SJSA1 (cell line): ENCODE results near the gene NLRP14. TPM values are rescaled to one million over a fixed set of nuclear protein-coding genes. Genes with fewer than 3 reads are reported as not detected.
A peak's percentile ranks its signal among the peaks of the same experiment; 100 is the strongest.

Experiments
- DNase-seq, 2 experiments: peaks; one replicate each; pipeline ENCODE4 v3.0.0-alpha.2; 2015 to 2020; ENCODE audit warnings: low spot score in 2 of 2, low read depth in 1 of 2
- H3K27ac ChIP-seq: fragments of 250-450 bp; sonication (Bioruptor Pico); 2 replicates; pipeline ENCODE4 v1.5.1; 2020; ENCODE audit warnings: mild to moderate bottlenecking, moderate library complexity
- H3K27me3 ChIP-seq: fragments of 250-450 bp; sonication (Bioruptor Pico); replicated peaks from 2 replicates; pipeline ENCODE4 v1.5.1; 2020; ENCODE audit warnings: mild to moderate bottlenecking, moderate library complexity
- H3K36me3 ChIP-seq: fragments of 250-450 bp; sonication (Bioruptor Pico); 2 replicates; pipeline ENCODE4 v1.5.1; 2020; ENCODE audit warnings: mild to moderate bottlenecking
- H3K4me1 ChIP-seq: fragments of 250-450 bp; sonication (Bioruptor Pico); replicated peaks from 2 replicates; pipeline ENCODE4 v1.6.1; 2021; ENCODE audit warnings: mild to moderate bottlenecking
- H3K4me3 ChIP-seq: fragments of 250-450 bp; sonication (Bioruptor Pico); 2 replicates; pipeline ENCODE4 v1.5.1; 2020; ENCODE audit warnings: mild to moderate bottlenecking
- H3K9me3 ChIP-seq: fragments of 250-450 bp; sonication (Bioruptor Pico); replicated peaks from 2 replicates; pipeline ENCODE4 v1.5.1; 2020; ENCODE audit warnings: mild to moderate bottlenecking
- total RNA-seq: library from RNA; depleted of rRNA; stranded (reverse); fragments of >200 nt; shearing (Covaris generic); gene quantifications from 2 replicates; pipeline ENCODE4 v1.2.3, GENCODE V29; 2014; rRNA removed

NLRP14 gene, protein sequence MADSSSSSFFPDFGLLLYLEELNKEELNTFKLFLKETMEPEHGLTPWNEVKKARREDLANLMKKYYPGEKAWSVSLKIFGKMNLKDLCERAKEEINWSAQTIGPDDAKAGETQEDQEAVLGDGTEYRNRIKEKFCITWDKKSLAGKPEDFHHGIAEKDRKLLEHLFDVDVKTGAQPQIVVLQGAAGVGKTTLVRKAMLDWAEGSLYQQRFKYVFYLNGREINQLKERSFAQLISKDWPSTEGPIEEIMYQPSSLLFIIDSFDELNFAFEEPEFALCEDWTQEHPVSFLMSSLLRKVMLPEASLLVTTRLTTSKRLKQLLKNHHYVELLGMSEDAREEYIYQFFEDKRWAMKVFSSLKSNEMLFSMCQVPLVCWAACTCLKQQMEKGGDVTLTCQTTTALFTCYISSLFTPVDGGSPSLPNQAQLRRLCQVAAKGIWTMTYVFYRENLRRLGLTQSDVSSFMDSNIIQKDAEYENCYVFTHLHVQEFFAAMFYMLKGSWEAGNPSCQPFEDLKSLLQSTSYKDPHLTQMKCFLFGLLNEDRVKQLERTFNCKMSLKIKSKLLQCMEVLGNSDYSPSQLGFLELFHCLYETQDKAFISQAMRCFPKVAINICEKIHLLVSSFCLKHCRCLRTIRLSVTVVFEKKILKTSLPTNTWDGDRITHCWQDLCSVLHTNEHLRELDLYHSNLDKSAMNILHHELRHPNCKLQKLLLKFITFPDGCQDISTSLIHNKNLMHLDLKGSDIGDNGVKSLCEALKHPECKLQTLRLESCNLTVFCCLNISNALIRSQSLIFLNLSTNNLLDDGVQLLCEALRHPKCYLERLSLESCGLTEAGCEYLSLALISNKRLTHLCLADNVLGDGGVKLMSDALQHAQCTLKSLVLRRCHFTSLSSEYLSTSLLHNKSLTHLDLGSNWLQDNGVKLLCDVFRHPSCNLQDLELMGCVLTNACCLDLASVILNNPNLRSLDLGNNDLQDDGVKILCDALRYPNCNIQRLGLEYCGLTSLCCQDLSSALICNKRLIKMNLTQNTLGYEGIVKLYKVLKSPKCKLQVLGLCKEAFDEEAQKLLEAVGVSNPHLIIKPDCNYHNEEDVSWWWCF
- not detected in 2 replicates for total RNA-seq

DNA sequence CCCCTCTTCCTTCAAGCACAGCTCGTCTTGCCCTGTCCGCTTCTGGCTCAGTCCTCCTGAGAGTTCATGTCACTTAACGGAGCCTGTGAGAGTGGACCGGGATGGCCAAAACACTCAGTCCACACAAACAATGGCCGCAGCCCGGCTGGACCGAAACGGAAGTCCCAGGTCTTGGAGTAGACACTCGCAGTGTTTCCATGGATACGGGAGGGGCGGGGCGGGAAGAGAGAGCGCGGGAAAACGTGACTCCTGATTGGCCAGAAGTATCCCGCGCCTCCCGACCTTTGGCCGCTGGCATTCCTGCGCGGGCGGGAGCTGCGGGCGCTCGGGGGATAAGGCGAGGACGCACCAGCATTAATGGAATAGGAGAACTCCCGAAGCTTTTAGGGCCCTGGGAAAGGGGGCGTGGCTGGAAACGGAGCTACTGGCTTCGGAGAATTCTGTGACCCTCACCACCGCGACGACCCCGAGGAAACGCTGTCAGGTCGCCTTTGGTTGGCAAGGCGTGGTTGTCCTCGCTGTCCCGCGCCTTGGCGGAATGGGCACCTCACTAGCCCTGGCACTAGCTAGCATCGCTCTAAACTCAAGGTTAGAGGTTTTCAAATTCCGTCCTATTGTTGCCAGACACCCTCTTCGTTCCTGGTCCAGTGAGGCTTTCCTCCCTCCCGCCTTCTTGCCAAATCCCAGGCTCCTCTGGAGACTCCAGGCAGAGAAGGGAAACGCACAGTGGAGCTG is at the start of gene NLRP14, which contains the start of gene ZNF214:
Gene NLRP14 (plus strand): TSS at position 297 of the 735 bp plus-strand sequence. CDS start 18,108 bp downstream, outside the sequence.
Gene ZNF214 (minus strand): TSS at position 164 of the 735 bp plus-strand sequence. CDS start 17,511 bp downstream, outside the sequence.
- DNase-seq, result peak; percentile 1 to 43
- Histone ChIP-seq H3K4me1 (no peaks in the 10 kb centered on the region), H3K4me3 (no peak within 1 kb of the TSS), H3K36me3 (no peaks in the 10 kb centered on the region), H3K9me3 (no peaks in the 10 kb centered on the region), H3K27ac (no peak within 1 kb of the TSS), H3K27me3 (no peaks in the 10 kb centered on the region)

DNA sequence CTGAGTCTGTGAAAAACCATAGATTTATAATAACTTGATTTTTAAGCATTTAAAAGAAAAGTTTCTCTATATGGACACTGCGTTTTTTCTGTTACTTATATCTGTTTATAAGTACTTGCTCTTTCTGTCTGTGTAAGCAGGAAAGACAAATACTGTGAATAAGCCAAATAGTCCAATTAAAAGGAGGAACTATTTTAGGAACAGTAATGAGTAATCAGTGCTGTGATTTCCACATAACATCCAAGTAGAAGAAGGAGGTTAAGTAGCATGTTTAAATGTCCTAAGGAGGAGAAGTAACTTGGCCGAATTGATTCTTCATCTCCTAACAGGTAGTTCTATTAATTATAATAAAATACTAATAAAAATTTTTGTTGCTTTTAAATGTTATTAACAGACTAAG is 40.9 kb upstream of the NLRP14 start:
- no peaks in the 10 kb centered on the region for H3K9me3 ChIP-seq
- H3K4me1 ChIP-seq, result no peaks in the 10 kb centered on the region
- DNase-seq, result no peak
- H3K27ac ChIP-seq, result no peak overlapping the region
- no peaks in the 10 kb centered on the region for H3K36me3 ChIP-seq
- no peaks in the 10 kb centered on the region for H3K27me3 ChIP-seq
- no peak overlapping the region for H3K4me3 ChIP-seq

DNA sequence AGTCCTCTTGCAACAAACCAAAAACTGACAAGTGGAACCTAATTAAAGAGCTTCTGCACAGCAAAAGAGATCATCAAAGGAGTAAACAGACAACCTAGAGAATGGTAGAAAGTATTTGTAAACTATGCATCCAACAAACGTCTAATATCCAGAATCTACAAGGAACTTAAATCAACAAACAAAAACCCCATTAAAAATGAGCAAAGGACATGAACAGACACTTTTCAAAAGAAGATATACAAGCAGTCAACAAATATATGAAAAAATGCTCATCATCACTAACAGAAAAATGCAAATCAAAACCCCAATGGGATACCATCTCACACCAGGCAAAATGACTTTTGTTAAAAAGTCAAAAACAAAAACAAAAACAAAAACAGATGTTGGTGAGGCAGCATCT is 33.8 kb upstream of the NLRP14 start:
- Histone ChIP-seq H3K4me3 (no peak overlapping the region), H3K4me1 (no peaks in the 10 kb centered on the region), H3K36me3 (no peaks in the 10 kb centered on the region), H3K9me3 (no peaks in the 10 kb centered on the region), H3K27me3 (no peaks in the 10 kb centered on the region), H3K27ac (no peak overlapping the region)
- DNase-seq, result no peak

DNA sequence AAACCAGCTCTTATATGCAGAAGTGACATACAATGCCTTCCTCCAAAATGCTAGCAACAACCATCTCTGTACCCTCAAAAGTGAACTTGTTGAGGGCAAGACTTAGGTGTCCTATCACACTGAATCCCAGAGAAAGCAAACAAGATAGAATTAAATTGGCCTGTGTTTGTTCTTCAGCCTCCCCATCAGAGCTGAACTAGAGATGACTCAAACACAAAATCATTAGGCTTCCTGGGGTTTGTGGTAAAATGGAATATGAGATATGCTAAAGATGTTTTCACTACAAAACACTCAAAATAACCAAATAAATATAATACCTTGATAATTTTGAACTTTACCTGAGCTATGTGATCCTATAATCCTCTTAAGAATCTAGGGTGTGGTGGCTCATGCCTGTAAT is 31.8 kb upstream of the NLRP14 start:
- no peak overlapping the region for H3K4me3 ChIP-seq
- H3K9me3 ChIP-seq, result no peaks in the 10 kb centered on the region
- no peaks in the 10 kb centered on the region for H3K36me3 ChIP-seq
- no peak for DNase-seq
- no peaks in the 10 kb centered on the region for H3K27me3 ChIP-seq
- no peak overlapping the region for H3K27ac ChIP-seq
- no peaks in the 10 kb centered on the region for H3K4me1 ChIP-seq

DNA sequence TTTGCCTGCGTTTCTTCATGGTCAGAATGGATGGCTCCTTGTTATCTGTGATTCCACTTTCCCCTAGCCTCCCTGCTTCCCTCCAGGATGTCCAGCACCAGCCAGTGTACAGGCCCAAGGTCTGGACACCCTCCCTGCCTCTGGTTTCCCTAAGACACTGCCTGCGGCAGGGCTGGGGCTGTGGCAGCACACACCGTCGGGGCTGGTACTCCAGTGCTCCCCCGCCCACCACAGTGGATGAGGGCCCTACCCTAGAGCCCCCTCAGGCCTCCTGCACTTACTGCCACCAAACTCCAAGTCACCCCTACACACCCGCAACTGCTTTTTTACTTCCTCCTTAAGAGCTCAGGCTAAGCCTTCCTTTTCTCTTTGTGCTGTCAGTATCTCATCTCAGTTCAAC is 29.1 kb upstream of the NLRP14 start:
- no peak overlapping the region for H3K27ac ChIP-seq

DNA sequence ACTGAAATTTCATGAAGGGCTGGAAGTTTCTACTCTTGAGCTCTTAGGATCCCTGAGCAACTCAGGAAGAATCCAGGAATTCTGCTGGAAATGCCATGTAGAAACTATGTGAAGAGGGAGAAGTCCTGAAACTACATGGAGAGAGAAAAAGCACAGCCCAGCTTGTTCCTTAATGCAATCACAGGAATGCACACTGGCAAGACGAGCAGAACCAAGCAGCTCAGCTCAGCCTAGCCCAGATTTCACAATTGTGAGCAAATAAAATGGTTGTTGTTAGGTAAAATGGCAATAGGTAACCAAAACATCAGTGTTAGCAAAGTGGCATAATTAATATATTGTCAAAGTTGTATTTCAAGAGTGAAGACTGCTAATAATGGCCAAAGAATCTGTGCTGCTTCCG is 28.3 kb upstream of the NLRP14 start:
- no peak overlapping the region for H3K27ac ChIP-seq
- no peak for DNase-seq

More for the DNA sequence above, 29.1 kb upstream of the NLRP14 start:
- H3K4me1 ChIP-seq, result no peaks in the 10 kb centered on the region
- DNase-seq, result no peak
- H3K9me3 ChIP-seq, result no peaks in the 10 kb centered on the region
- no peaks in the 10 kb centered on the region for H3K36me3 ChIP-seq
- no peak overlapping the region for H3K4me3 ChIP-seq
- H3K27me3 ChIP-seq, result no peaks in the 10 kb centered on the region

DNA sequence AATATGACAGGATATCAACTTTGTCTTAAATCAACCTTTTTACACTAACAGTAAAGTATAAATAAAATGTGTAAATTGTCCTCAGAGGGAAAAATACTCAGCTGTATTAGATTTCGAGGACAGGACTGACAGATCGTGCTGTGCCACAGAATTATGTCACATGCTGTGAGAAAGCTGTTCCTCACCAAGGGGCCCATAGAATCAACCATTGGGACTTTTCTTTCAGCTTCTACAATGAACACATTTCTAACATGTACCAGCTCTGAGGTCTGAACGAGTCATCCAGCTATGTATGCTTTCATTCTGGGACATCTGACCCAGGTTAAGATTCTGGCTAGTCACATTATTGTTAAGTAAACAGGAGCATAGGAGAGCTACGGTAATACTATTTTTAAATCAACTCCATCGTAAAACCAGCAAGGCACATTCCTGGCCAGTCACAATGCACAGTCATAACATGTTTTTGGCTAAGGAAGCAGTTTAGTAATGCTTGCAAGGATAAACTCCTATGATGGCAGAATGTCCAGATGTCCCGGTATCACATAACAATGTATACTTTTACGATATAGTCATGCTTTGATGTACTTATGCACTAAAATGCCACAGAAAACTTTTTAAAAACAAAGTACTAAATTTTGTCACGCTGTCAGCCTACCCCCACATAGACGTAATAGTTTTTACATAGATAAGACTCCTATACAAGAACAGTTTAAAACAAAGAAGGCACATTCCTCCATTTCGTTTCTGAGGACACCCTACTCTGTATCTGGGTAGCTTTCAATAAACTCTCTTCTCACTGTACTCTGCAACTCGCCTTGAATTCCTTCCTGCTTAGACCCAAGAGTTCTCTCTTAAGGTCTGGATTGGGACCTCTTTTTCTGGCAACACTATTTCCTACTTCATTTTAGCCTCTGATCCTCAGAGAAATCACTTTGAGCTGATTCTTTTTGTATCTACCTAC is 27.5 kb upstream of the NLRP14 start:
- H3K36me3 ChIP-seq, result no peaks in the 10 kb centered on the region
- no peaks in the 10 kb centered on the region for H3K4me1 ChIP-seq
- no peaks in the 10 kb centered on the region for H3K9me3 ChIP-seq
- peak in 1 of 2 experiments; percentile 1 for DNase-seq
- no peak overlapping the region for H3K4me3 ChIP-seq
- H3K27me3 ChIP-seq, result no peaks in the 10 kb centered on the region
- H3K27ac ChIP-seq, result no peak overlapping the region

More for the DNA sequence above, 28.3 kb upstream of the NLRP14 start:
- H3K27me3 ChIP-seq, result no peaks in the 10 kb centered on the region
- H3K36me3 ChIP-seq, result no peaks in the 10 kb centered on the region
- no peaks in the 10 kb centered on the region for H3K4me1 ChIP-seq
- H3K9me3 ChIP-seq, result no peaks in the 10 kb centered on the region
- no peak overlapping the region for H3K4me3 ChIP-seq

DNA sequence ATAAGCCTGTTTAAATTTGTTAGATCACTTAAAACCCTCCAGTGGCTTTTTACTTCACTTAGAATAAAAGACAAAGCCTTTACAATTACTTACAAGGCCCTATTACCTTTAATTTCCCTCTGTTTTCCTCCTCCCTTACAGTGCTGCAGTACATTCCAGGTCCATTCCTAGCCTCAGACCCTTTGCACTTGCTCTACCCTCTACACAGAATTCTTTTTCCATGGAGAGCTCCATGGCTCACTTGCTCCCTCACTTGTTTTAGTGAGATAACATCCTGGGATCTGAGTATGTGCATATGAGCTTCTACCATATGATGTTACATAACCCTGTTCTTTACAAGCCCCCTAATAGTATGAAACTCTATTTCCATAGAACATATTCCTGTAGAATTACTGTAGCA is 24.6 kb upstream of the NLRP14 start:
- no peaks in the 10 kb centered on the region for H3K4me1 ChIP-seq
- H3K4me3 ChIP-seq, result no peak overlapping the region
- H3K27me3 ChIP-seq, result no peaks in the 10 kb centered on the region
- H3K9me3 ChIP-seq, result no peaks in the 10 kb centered on the region
- no peak overlapping the region for H3K27ac ChIP-seq
- H3K36me3 ChIP-seq, result no peaks in the 10 kb centered on the region
- DNase-seq, result no peak

DNA sequence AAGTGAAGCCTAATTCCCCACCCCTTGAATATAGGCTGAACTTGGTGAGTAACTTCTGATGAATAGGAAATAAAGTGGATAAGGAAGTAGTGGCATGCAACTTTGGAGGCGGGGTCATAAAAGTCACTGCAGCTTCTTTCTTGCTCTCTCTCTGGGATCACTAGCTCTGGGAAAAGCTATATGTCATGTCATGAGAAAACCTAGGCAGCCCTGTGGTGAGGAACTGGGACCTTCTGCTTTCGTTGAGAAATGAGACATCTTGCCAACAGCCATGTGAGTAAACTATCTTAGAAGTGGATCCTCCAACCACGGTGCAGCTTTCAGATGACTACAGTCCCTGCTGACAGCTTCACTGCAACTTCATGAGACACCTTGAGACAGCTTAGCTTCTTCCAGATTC is 15.8 kb upstream of the NLRP14 start:
- H3K36me3 ChIP-seq, result no peaks in the 10 kb centered on the region
- H3K4me3 ChIP-seq, result no peak overlapping the region
- no peaks in the 10 kb centered on the region for H3K27me3 ChIP-seq
- no peaks in the 10 kb centered on the region for H3K4me1 ChIP-seq
- no peak for DNase-seq
- no peak overlapping the region for H3K27ac ChIP-seq
- no peaks in the 10 kb centered on the region for H3K9me3 ChIP-seq

DNA sequence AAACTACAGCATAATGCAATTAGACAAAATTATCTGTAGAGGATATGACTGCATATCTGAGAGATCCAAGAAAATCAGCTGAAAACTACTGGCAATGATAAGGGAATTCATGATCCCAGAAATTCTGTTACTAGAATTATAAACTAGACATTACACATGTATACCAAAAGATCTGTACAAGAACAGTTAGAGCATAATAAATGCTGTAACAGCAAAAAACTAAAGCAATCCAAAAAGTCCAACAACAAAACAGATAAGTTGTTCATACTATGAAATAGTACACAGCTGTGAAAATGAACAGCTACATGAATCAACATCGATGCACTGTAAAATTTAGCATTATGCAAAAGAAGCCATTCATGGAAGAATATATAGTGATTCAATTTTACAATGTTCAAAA is 6.2 kb upstream of the NLRP14 start:
- no peaks in the 10 kb centered on the region for H3K4me1 ChIP-seq
- DNase-seq, result no peak
- no peak overlapping the region for H3K4me3 ChIP-seq
- no peaks in the 10 kb centered on the region for H3K9me3 ChIP-seq
- H3K36me3 ChIP-seq, result no peaks in the 10 kb centered on the region
- no peak overlapping the region for H3K27ac ChIP-seq
- no peaks in the 10 kb centered on the region for H3K27me3 ChIP-seq

DNA sequence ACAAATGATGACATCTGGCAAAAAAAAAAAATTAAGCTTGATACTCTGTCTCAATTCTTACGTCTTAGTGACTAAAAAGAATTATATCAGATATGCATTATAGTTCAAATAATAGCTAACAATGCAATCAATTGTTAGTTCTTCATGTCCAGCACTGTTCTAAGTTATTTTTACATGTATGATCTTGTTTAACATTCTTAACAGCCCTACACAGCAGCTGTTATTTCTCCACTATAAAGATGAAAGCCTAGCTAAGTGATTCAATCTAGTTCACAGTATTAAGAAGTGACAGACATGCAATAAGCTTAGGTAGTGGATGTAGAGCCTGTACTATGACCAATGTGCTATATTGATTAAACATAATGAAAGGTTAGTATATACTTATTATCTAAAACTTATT is 4.3 kb upstream of the NLRP14 start:
- Histone ChIP-seq H3K36me3 (no peaks in the 10 kb centered on the region), H3K4me1 (no peaks in the 10 kb centered on the region), H3K27ac (no peak overlapping the region)

DNA sequence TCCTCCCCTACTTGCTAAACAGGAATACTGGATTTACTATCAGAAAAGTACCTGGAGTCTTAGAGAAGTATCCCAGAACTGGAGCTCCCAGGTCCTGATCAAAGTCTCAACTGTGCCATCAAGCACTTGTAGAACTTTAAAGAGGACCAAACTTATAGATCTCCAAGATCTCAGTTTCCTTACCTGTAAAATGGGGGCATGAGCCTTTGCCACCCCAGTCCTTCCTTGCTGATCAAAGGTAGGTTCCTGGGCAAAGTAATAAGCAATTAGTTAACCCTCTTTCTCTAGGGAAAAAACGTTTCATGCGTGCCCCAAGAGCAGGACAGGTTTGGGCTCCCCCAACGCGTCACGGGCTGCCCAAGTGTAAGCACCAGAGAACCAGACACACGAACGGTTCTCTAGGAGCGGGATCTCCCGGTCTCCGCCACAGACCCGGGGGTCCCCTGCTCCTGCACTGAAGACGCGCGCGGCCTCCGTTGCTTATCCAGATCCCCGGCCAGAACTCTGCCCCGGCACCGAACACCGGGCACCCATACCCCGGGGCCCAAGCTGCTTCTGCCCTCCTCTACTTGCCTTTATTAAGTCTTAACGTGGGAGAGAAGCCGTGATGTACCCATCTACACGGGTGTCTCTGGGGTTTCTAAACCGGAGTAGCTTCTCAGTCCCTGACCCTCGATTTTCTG is 638 bp upstream of the NLRP14 start:
- H3K27me3 ChIP-seq, result no peaks in the 10 kb centered on the region
- no peak for DNase-seq
- no peaks in the 10 kb centered on the region for H3K36me3 ChIP-seq
- no peak overlapping the region for H3K27ac ChIP-seq
- no peaks in the 10 kb centered on the region for H3K4me1 ChIP-seq
- H3K4me3 ChIP-seq, result no peak overlapping the region
- H3K9me3 ChIP-seq, result no peaks in the 10 kb centered on the region

More for the DNA sequence above, 4.3 kb upstream of the NLRP14 start:
- H3K4me3 ChIP-seq, result no peak overlapping the region
- H3K9me3 ChIP-seq, result no peaks in the 10 kb centered on the region
- H3K27me3 ChIP-seq, result no peaks in the 10 kb centered on the region
- no peak for DNase-seq
